ENCODE data around the gene CYLD. TPM values are rescaled to one million over a fixed set of nuclear protein-coding genes. Genes with fewer than 3 reads are reported as not detected.
A peak's percentile ranks its signal among the peaks of the same experiment; 100 is the strongest.

Gene CYLD
- total RNA-seq, 1 experiment from 2014 or later: 9.8 TPM

DNA sequence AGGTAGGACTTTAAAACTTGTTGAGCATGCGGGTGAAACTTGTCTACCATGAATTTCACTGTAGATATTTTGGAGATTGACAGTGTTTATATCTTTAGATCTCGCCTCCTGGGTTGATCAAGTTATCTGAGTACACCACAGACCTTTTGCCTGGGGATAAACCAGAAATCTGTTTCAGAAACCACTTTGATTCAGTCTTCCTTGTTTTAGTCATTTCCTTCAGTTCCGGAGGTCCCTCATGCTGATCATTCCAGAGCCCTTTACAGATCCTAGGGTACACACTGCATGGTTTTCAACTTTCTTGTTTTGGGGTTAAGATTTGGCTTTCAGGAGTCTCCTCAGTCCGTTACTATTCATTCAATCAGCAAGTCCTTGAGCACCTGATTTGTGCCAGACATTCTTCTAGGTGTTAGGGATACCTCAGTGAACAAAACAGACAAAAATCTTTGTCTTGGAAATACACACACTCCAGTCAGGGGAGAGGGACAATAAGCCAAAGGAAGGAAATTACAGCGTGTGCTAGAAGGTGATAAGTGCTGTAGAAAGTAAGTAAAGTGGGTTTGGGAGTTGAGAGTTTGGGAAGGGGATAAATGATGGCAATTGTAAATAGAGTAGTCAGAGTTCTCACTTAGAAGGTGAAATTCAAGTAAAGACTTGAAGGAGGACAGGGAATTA is 36.3 kb upstream of the CYLD start:
- POLR2A ChIA-PET: no interaction called here
- CTCF ChIA-PET: no interaction called here
- no peak for DNase-seq
- peaks cover 18% of the 10 kb centered on the region for H3K4me1 ChIP-seq
- H3K9me3 Mint-ChIP-seq (ENCODE audit: unreplicated experiment): peaks cover 22% of the 10 kb centered on the region
- H3K27me3 Mint-ChIP-seq (ENCODE audit: insufficient read depth, unreplicated experiment): no peaks in the 10 kb centered on the region
- TSS peak; percentile 29 for BruUV-seq (replicated peaks)
- no peaks in the 10 kb centered on the region; the same call in 1 of the 2 replicates for H3K36me3 ChIP-seq (ENCODE audit: control insufficient read depth, insufficient read depth, low read length)
- H3K9me3 ChIP-seq: peaks cover 29% of the 10 kb centered on the region
- no peak overlapping the region for H3K4me3 ChIP-seq (ENCODE audit: low read depth, low read length)
- H3K4me3 Mint-ChIP-seq (ENCODE audit: unreplicated experiment): peak overlapping the region; percentile 0
- intact Hi-C loops (cut with micrococcal nuclease; ENCODE audit: unreplicated experiment): loop anchor here (1.0 kb wide), 2 partner anchors 14 to 36 kb away; no protein-coding TSS in a partner anchor
- H3K27me3 ChIP-seq (replicated peaks; ENCODE audit: control insufficient read depth, insufficient read depth, low read length): no peaks in the 10 kb centered on the region
- peak overlapping the region; percentile 6 for H3K27ac Mint-ChIP-seq (ENCODE audit: unreplicated experiment)
- peaks cover 22% of the 10 kb centered on the region for H3K36me3 Mint-ChIP-seq (ENCODE audit: insufficient read depth, unreplicated experiment)
- TF ChIP-seq, protein P1, sequence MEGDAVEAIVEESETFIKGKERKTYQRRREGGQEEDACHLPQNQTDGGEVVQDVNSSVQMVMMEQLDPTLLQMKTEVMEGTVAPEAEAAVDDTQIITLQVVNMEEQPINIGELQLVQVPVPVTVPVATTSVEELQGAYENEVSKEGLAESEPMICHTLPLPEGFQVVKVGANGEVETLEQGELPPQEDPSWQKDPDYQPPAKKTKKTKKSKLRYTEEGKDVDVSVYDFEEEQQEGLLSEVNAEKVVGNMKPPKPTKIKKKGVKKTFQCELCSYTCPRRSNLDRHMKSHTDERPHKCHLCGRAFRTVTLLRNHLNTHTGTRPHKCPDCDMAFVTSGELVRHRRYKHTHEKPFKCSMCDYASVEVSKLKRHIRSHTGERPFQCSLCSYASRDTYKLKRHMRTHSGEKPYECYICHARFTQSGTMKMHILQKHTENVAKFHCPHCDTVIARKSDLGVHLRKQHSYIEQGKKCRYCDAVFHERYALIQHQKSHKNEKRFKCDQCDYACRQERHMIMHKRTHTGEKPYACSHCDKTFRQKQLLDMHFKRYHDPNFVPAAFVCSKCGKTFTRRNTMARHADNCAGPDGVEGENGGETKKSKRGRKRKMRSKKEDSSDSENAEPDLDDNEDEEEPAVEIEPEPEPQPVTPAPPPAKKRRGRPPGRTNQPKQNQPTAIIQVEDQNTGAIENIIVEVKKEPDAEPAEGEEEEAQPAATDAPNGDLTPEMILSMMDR (IDR thresholded peaks at IDR 0.05; ENCODE audit: insufficient read depth in 1 of 2, low read depth in 1 of 2, low read length in 1 of 2, severe bottlenecking in 1 of 2, unreplicated experiment in 1 of 2): no peak
- H3K4me1 Mint-ChIP-seq (ENCODE audit: low read depth, unreplicated experiment): peaks cover 16% of the 10 kb centered on the region

- TF ChIP-seq, protein P1 (IDR thresholded peaks at IDR 0.05; ENCODE audit: insufficient read depth in 1 of 2, low read depth in 1 of 2, low read length in 1 of 2, severe bottlenecking in 1 of 2, unreplicated experiment in 1 of 2): no peak
- peaks cover 18% of the 10 kb centered on the region for H3K4me1 ChIP-seq
- ChIA-PET CTCF (no interaction called here), POLR2A (no interaction called here)
- H3K4me1 Mint-ChIP-seq (ENCODE audit: low read depth, unreplicated experiment): peaks cover 16% of the 10 kb centered on the region
- peaks cover 22% of the 10 kb centered on the region for H3K9me3 Mint-ChIP-seq (ENCODE audit: unreplicated experiment)
- no peaks in the 10 kb centered on the region for H3K27me3 ChIP-seq (replicated peaks; ENCODE audit: control insufficient read depth, insufficient read depth, low read length)
- H3K27ac Mint-ChIP-seq (ENCODE audit: unreplicated experiment): peak overlapping the region; percentile 6
- peak; percentile 80 to 86 for DNase-seq
- peak overlapping the region; percentile 0 for H3K4me3 Mint-ChIP-seq (ENCODE audit: unreplicated experiment)
- no peaks in the 10 kb centered on the region for H3K27me3 Mint-ChIP-seq (ENCODE audit: insufficient read depth, unreplicated experiment)
- BruUV-seq (replicated peaks): no TSS peak
- H3K9me3 ChIP-seq: peaks cover 29% of the 10 kb centered on the region
- no peaks in the 10 kb centered on the region; the same call in 1 of the 2 replicates for H3K36me3 ChIP-seq (ENCODE audit: control insufficient read depth, insufficient read depth, low read length)
- peaks cover 22% of the 10 kb centered on the region for H3K36me3 Mint-ChIP-seq (ENCODE audit: insufficient read depth, unreplicated experiment)
- intact Hi-C loops (cut with micrococcal nuclease; ENCODE audit: unreplicated experiment): loop anchor here (1.0 kb wide), 2 partner anchors 13 to 35 kb away; no protein-coding TSS in a partner anchor
- no peak overlapping the region for H3K4me3 ChIP-seq (ENCODE audit: low read depth, low read length)
Observed at GRCh38 chr16:50706250-50706649, 35.6 kb upstream of the CYLD start.

DNA sequence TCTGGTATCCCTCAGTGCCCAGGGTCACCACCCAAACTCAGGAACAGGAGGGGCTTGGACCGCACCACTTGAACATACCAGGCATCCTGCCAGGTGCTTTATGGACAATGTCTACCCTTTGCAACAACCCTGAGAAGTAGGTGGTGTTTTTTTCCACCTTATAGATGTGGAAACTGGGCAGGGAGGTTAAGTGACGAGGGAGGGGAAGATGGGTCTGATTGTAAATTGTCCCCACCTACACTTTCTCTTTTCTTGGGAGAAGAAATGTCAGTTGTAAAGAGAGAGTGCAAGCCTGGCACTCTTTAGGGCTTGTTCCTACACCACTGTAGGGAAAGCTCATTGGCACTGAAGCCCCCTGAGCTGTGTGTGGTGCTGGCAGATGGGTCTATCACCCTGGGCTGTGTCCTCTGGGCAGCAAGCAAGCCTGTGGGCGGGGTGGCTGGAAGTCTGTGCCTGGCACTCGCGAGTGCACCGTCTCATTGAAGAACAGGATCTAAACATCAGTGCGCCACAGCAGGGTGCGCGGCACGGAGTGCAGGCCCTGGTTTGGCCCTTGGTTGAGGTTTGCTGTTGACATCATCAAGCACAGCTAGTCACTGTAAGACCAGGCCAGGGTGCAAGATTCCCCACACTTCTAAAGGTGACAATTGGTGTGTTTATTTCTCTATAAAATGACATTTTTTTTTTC is 33.4 kb upstream of the CYLD start:
- Histone ChIP-seq H3K9me3 (peaks cover 23% of the 10 kb centered on the region), H3K27me3 (replicated peaks; ENCODE audit: control insufficient read depth, insufficient read depth, low read length) (no peaks in the 10 kb centered on the region), H3K36me3 (ENCODE audit: control insufficient read depth, insufficient read depth, low read length) (no peaks in the 10 kb centered on the region; the same call in 1 of the 2 replicates), H3K4me3 (ENCODE audit: low read depth, low read length) (no peak overlapping the region), H3K4me1 (peaks cover 18% of the 10 kb centered on the region)
- intact Hi-C loops (cut with micrococcal nuclease; ENCODE audit: unreplicated experiment): no loop called here
- no peaks in the 10 kb centered on the region for H3K27me3 Mint-ChIP-seq (ENCODE audit: insufficient read depth, unreplicated experiment)
- no peak for DNase-seq
- no TSS peak for BruUV-seq (replicated peaks)
- H3K9me3 Mint-ChIP-seq (ENCODE audit: unreplicated experiment): peaks cover 22% of the 10 kb centered on the region
- TF ChIP-seq, protein P1 (IDR thresholded peaks at IDR 0.05; ENCODE audit: insufficient read depth in 1 of 2, low read depth in 1 of 2, low read length in 1 of 2, severe bottlenecking in 1 of 2, unreplicated experiment in 1 of 2): no peak
- ChIA-PET CTCF (no interaction called here), POLR2A (no interaction called here)
- H3K4me1 Mint-ChIP-seq (ENCODE audit: low read depth, unreplicated experiment): peaks cover 16% of the 10 kb centered on the region
- no peak overlapping the region for H3K4me3 Mint-ChIP-seq (ENCODE audit: unreplicated experiment)
- H3K27ac Mint-ChIP-seq (ENCODE audit: unreplicated experiment): no peak overlapping the region
- H3K36me3 Mint-ChIP-seq (ENCODE audit: insufficient read depth, unreplicated experiment): peaks cover 22% of the 10 kb centered on the region

Measured in Caco-2 (cell line).